NCI-H1417 (cell line): ENCODE measurements around the gene ERCC5.

Experiments used
- DNase-seq, 3 experiments: peaks; one replicate each; lab custom pipeline; 2025; lab: John Stamatoyannopoulos, UW

The ERCC5 gene

GRCh38 chr13:102845630-102846260 lies at the start of gene ERCC5:
Gene ERCC5 (plus strand): TSS chr13:102846032. CDS start chr13:102846267, 235 bp downstream.
- peak; percentile 99 for DNase-seq

- peak; percentile 97 for DNase-seq
Observed at GRCh38 chr13:102798581-102799425, 47.0 kb upstream of the ERCC5 start, which contains the start of the genes BIVM and POGLUT2. Gene BIVM (plus strand): TSS chr13:102799119. CDS start chr13:102807268, 8,149 bp downstream. Gene POGLUT2 (minus strand): TSS chr13:102798976. CDS start chr13:102798670, 306 bp downstream.

- DNase-seq: peak; percentile 49 to 88 (median 81)
Observed at GRCh38 chr13:102799426-102800144, 46.2 kb upstream of the ERCC5 start.

- DNase-seq: peak; percentile 85 to 91 (median 91)
Observed at GRCh38 chr13:102800145-102801041, 45.4 kb upstream of the ERCC5 start.

GRCh38 chr13:102805680-102806079 lies 40.2 kb upstream of the ERCC5 start:
- no peak for DNase-seq

- DNase-seq: no peak
Observed at GRCh38 chr13:102807699-102808098, 38.1 kb upstream of the ERCC5 start.

- no peak for DNase-seq
Observed at GRCh38 chr13:102812611-102813287, 33.1 kb upstream of the ERCC5 start.

GRCh38 chr13:102814025-102814607 lies 31.7 kb upstream of the ERCC5 start:
- DNase-seq: no peak

- no peak for DNase-seq
Observed at GRCh38 chr13:102814793-102815192, 31.0 kb upstream of the ERCC5 start.

- no peak for DNase-seq
Observed at GRCh38 chr13:102815788-102816187, 30.0 kb upstream of the ERCC5 start.

GRCh38 chr13:102816708-102817107 lies 29.1 kb upstream of the ERCC5 start:
- no peak for DNase-seq

- no peak for DNase-seq
Observed at GRCh38 chr13:102817241-102817640, 28.6 kb upstream of the ERCC5 start.

- DNase-seq: no peak
Observed at GRCh38 chr13:102817907-102818306, 27.9 kb upstream of the ERCC5 start.

GRCh38 chr13:102825400-102825799 lies 20.4 kb upstream of the ERCC5 start:
- DNase-seq: no peak

- DNase-seq: no peak
Observed at GRCh38 chr13:102825921-102826706, 19.7 kb upstream of the ERCC5 start.

GRCh38 chr13:102830646-102831045 lies 15.2 kb upstream of the ERCC5 start:
- DNase-seq: no peak

- no peak for DNase-seq
Observed at GRCh38 chr13:102836471-102836870, 9.4 kb upstream of the ERCC5 start.

GRCh38 chr13:102838273-102838672 lies 7.6 kb upstream of the ERCC5 start:
- DNase-seq: no peak

GRCh38 chr13:102838982-102839381 lies 6.8 kb upstream of the ERCC5 start:
- no peak for DNase-seq

GRCh38 chr13:102839462-102839861 lies 6.4 kb upstream of the ERCC5 start:
- no peak for DNase-seq
